Measurements from ENCODE around the gene PRKCA. TPM values are rescaled to one million over a fixed set of nuclear protein-coding genes. Genes with fewer than 3 reads are reported as not detected.

Gene PRKCA
- total and polyA plus RNA-seq, 9 of the 15 experiments (the other 6 are each of a cell fraction or from before 2014, with no cell fraction given), result 3.2 to 33.0 (median 17.8) TPM

DNA sequence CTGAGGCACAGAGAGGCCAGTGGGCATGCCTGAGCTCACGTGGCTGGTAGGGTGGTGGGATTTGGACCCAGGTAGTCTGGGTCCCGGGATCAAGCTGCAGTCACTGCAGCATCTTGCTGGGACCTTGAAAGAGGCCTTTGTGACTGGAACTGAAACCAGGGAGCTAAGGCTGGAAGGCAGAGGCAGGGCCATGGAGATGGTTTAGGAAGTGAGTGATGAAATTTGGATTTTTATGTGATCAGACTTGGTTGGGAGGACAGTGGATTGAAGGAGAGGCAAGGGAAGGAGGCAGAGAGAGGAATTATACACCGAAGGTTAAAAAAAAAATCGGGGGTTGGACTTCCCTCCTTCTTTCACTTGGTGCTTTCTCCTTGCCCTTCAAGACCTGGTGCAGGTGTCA lies 277.1 kb downstream of the PRKCA start:
- H3K79me2 ChIP-seq (ENCODE audit: control insufficient read depth, insufficient read depth, low read length), result no peaks in the 10 kb centered on the region
- H3K9me3 ChIP-seq (replicated peaks; ENCODE audit: control insufficient read depth, insufficient read depth, low read depth, low read length), result no peaks in the 10 kb centered on the region
- H2AFZ ChIP-seq (ENCODE audit: low read depth, low read length), result no peak overlapping the region
- TF ChIP-seq ZNF75A (CRISPR knock-in tag; IDR thresholded peaks at IDR 0.05) (no peak), TEAD1 (CRISPR knock-in tag; IDR thresholded peaks at IDR 0.05) (no peak)
- no TSS peak for BruUV-seq (replicated peaks)
- DNase-seq (ENCODE audit: extremely low read depth in 1 of 4, low spot score in 3 of 4), result no peak
- H3K9me1 ChIP-seq (ENCODE audit: control insufficient read depth, insufficient read depth, low read length), result no peaks in the 10 kb centered on the region
- H3K4me2 ChIP-seq (ENCODE audit: insufficient read depth, low read length), result no peak overlapping the region
- in situ Hi-C loops (cut with MboI) (no loop called here), intact Hi-C loops (cut with micrococcal nuclease) (no loop called here)
- peaks cover 2 to 3% of the 10 kb centered on the region in 2 experiments; a peak in 3 of 5 replicates for H3K4me1 ChIP-seq (replicated peaks in 1 of 2; ENCODE audit: control insufficient read depth in 2 of 2, insufficient read depth in 2 of 2, low read length in 2 of 2)
- POLR2A ChIA-PET, result interaction anchor here (0.6 to 1.5 kb wide), 2 partner anchors 9 kb away, joined by 3 read pairs; no protein-coding TSS in a partner anchor
- no peaks in the 10 kb centered on the region for H3K36me3 ChIP-seq (ENCODE audit: control insufficient read depth, insufficient read depth, low read length)
- WGBS (ENCODE audit: insufficient coverage, low coverage, missing lambda C conversion rate), result 56% methylated on average over 4 of the region's 4 CpGs
- H3K27ac ChIP-seq (ENCODE audit: extremely low read depth, low read depth, low read length), result no peak overlapping the region
- no peak overlapping the region for H3K9ac ChIP-seq (ENCODE audit: insufficient read depth in 1 of 2, low read depth in 2 of 2, low read length in 2 of 2)
- no peak for FAIRE-seq
- CTCF ChIA-PET (ENCODE audit: low intra/inter-chr PET ratio), result no interaction called here
- H3K4me3 ChIP-seq, result no peak overlapping the region
- H4K20me1 ChIP-seq (replicated peaks; ENCODE audit: control insufficient read depth, insufficient read depth, low read length), result no peaks in the 10 kb centered on the region; the same call in 1 of the 2 replicates
- H3K27me3 ChIP-seq (ENCODE audit: control insufficient read depth in 2 of 2, insufficient read depth in 2 of 2, low read length in 2 of 2), result no peaks in the 10 kb centered on the region
- ATAC-seq, result no peak

DNA sequence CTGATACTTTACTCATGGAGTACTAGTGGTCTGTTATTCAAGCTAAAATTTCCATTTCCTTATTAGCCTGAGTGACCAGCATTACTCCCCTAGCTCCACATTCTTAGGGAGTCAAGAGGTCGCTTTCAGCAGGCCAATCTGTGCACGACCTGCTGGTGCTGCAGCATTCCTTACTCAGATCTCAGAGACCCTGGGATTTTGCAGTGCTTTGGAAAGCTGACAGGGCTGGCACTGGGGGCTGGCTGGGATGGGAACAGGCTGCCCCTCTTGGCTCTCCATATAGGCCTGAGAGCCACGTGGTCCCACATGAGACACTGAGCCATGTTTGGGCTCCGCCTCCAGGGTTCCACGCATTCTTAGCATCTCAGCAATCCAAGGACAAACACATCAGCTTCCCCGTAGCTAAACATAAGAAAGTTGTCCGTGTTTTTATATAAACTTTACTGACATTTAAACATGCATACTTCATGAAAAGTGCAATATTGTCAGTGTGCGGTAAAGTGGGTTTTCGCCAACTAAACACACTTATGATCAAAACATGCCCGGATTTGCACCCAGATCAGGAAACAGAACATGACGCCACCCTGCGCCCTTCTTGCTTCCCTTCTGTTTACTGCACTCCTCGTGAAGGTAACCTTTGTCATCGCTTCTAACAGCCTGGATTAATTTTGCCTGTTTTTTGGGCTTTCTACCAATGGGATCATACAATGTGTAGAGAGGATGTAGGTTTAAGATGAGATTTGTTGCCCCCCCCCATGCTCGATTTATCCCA lies 278.0 kb downstream of the PRKCA start:
- in situ Hi-C loops (cut with MboI), result no loop called here

More for the DNA sequence above, 278.0 kb downstream of the PRKCA start:
- no peaks in the 10 kb centered on the region; the same call in 1 of the 2 replicates for H4K20me1 ChIP-seq (replicated peaks; ENCODE audit: control insufficient read depth, insufficient read depth, low read length)
- no peaks in the 10 kb centered on the region for H3K79me2 ChIP-seq (ENCODE audit: control insufficient read depth, insufficient read depth, low read length)
- no peak overlapping the region for H3K4me2 ChIP-seq (ENCODE audit: insufficient read depth, low read length)
- 76% methylated on average over 15 of the region's 15 CpGs for WGBS (ENCODE audit: insufficient coverage, low coverage, missing lambda C conversion rate)
- no peak overlapping the region for H3K4me3 ChIP-seq
- DNase-seq (ENCODE audit: extremely low read depth in 1 of 4, low spot score in 3 of 4) (no peak), ATAC-seq (no peak), FAIRE-seq (no peak)
- TF ChIP-seq, protein P1, sequence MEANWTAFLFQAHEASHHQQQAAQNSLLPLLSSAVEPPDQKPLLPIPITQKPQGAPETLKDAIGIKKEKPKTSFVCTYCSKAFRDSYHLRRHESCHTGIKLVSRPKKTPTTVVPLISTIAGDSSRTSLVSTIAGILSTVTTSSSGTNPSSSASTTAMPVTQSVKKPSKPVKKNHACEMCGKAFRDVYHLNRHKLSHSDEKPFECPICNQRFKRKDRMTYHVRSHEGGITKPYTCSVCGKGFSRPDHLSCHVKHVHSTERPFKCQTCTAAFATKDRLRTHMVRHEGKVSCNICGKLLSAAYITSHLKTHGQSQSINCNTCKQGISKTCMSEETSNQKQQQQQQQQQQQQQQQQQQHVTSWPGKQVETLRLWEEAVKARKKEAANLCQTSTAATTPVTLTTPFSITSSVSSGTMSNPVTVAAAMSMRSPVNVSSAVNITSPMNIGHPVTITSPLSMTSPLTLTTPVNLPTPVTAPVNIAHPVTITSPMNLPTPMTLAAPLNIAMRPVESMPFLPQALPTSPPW (CRISPR knock-in tag; IDR thresholded peaks at IDR 0.05), result peak; percentile 38; the same call in 1 of the 2 replicates
- TF ChIP-seq RFX5 (IDR thresholded peaks at IDR 0.05; ENCODE audit: low read depth, low read length), result no peak
- TF ChIP-seq, protein P2, sequence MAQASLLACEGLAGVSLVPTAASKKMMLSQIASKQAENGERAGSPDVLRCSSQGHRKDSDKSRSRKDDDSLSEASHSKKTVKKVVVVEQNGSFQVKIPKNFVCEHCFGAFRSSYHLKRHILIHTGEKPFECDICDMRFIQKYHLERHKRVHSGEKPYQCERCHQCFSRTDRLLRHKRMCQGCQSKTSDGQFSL (CRISPR knock-in tag; IDR thresholded peaks at IDR 0.05), result no peak
- TF ChIP-seq, protein P2 (tag; IDR thresholded peaks at IDR 0.05), result 0 out of 4 replicates have a peak, but pooled peaks of 1 of the 2 experiments have one; percentile 31
- no peak for TF ChIP-seq ZNF766 (CRISPR knock-in tag; conservative IDR thresholded peaks at IDR 0.05)
- no TSS peak for BruUV-seq (replicated peaks)
- no peak overlapping the region for H3K27ac ChIP-seq (ENCODE audit: extremely low read depth, low read depth, low read length)
- H3K27me3 ChIP-seq (ENCODE audit: control insufficient read depth in 2 of 2, insufficient read depth in 2 of 2, low read length in 2 of 2), result no peaks in the 10 kb centered on the region
- H3K9me3 ChIP-seq (replicated peaks; ENCODE audit: control insufficient read depth, insufficient read depth, low read depth, low read length), result no peaks in the 10 kb centered on the region
- POLR2A ChIA-PET, result interaction anchor here (1.5 kb wide), 1 partner anchor 10 kb away, joined by 3 read pairs; no protein-coding TSS in a partner anchor
- H2AFZ ChIP-seq (ENCODE audit: low read depth, low read length), result no peak overlapping the region
- CTCF ChIA-PET (ENCODE audit: low intra/inter-chr PET ratio), result no interaction called here
- no peak overlapping the region for H3K9ac ChIP-seq (ENCODE audit: insufficient read depth in 1 of 2, low read depth in 2 of 2, low read length in 2 of 2)
- no peaks in the 10 kb centered on the region for H3K9me1 ChIP-seq (ENCODE audit: control insufficient read depth, insufficient read depth, low read length)
- no peaks in the 10 kb centered on the region for H3K36me3 ChIP-seq (ENCODE audit: control insufficient read depth, insufficient read depth, low read length)
- peaks cover 3 to 5% of the 10 kb centered on the region in 2 experiments; a peak in 3 of 5 replicates for H3K4me1 ChIP-seq (replicated peaks in 1 of 2; ENCODE audit: control insufficient read depth in 2 of 2, insufficient read depth in 2 of 2, low read length in 2 of 2)
- intact Hi-C loops (cut with micrococcal nuclease), result no loop called here

Data from K562 (cell line).